ENCODE data around the gene SEMA5A.

Gene SEMA5A

DNA sequence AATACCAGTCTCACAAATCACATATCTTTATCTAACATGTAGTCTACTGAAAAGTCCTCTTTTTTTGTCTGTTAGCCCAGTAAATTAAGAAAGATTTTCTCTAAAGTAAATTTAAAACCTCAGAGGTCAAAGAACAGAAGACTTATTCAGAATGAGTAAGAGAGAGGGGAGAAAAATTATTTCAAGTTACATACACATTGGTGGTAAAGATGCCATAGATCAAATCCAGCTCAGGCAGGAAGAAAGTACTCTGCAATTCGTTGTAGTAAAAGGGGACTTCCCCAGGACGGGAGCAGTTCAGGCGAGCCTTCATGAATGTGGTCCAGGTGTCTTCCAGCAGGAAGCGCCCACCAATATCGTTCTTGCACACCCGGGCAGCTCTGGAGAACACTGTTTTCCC lies 344.1 kb downstream of the SEMA5A start:
- no peak for DNase-seq (ENCODE audit: low read depth, low spot score)
- TF ChIP-seq, protein P1, sequence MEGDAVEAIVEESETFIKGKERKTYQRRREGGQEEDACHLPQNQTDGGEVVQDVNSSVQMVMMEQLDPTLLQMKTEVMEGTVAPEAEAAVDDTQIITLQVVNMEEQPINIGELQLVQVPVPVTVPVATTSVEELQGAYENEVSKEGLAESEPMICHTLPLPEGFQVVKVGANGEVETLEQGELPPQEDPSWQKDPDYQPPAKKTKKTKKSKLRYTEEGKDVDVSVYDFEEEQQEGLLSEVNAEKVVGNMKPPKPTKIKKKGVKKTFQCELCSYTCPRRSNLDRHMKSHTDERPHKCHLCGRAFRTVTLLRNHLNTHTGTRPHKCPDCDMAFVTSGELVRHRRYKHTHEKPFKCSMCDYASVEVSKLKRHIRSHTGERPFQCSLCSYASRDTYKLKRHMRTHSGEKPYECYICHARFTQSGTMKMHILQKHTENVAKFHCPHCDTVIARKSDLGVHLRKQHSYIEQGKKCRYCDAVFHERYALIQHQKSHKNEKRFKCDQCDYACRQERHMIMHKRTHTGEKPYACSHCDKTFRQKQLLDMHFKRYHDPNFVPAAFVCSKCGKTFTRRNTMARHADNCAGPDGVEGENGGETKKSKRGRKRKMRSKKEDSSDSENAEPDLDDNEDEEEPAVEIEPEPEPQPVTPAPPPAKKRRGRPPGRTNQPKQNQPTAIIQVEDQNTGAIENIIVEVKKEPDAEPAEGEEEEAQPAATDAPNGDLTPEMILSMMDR (IDR thresholded peaks at IDR 0.05; ENCODE audit: low read depth, low read length), result no peak
- in situ Hi-C loops (cut with HindIII; ENCODE audit: low sequenced_read_pairs), result no loop called here
- no peak overlapping the region for H3K4me3 ChIP-seq (ENCODE audit: low read depth, low read length)

DNA sequence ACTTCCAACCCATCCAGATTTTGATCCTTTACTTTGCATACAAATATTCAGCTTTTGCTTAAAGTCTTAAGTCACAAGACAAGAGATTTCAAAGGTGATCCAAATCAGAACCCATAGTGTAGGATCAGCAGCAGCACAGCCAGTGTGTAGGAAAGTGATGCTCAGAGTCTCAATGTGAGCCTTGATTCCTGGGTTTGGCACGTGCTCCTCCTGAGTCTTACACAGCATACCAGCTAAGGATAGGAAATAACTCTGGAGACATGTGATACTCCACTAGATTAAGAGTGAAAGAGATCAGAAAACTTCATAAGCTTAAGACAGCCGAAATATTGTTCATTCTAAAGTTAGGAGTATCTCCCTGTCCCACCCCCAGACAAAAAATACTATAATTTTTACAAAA lies 344.9 kb downstream of the SEMA5A start:
- in situ Hi-C loops (cut with HindIII; ENCODE audit: low sequenced_read_pairs), result no loop called here
- no peak for DNase-seq (ENCODE audit: low read depth, low spot score)
- TF ChIP-seq, protein P1 (IDR thresholded peaks at IDR 0.05; ENCODE audit: low read depth, low read length), result no peak
- no peak overlapping the region for H3K4me3 ChIP-seq (ENCODE audit: low read depth, low read length)

DNA sequence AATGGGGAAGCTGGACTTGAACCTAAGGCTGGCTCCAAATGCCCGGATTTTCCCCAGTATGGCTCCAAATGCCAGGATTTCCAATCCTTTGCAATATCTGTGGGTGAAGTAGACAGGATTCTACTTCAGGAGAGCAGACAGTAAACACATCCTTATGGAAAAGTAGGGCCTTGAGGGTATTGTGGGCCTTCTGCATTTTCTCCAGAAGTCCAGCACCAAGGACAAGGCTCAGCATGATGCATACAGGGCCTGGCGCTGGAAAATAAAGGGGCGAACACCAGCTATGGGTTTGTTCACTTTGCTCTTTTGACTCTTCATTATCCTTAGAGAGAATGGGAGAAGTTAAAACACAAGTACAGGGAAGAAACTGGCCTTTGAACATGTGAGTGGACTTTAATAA lies 347.5 kb downstream of the SEMA5A start:
- no peak overlapping the region for H3K4me3 ChIP-seq (ENCODE audit: low read depth, low read length)
- DNase-seq (ENCODE audit: low read depth, low spot score), result peak; percentile 46
- in situ Hi-C loops (cut with HindIII; ENCODE audit: low sequenced_read_pairs), result no loop called here
- TF ChIP-seq, protein P1 (IDR thresholded peaks at IDR 0.05; ENCODE audit: low read depth, low read length), result no peak

DNA sequence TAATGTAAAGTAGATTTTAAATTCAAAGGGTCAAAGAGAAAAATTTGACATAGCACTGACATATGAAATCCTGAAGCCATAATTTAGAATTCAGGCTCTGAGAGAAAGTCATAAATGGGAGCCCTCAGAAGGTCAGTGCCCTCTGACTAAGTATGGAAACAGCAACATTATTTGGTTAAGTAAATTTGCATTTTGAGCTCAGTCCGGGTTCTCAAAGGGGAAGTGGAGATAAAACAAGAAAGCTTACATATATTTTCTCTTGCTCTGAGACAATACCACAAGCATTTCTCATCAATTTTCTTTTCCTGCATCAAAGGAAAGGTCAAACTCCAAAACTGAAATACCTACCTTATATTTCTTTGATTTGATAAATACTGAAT lies 348.0 kb downstream of the SEMA5A start:
- no peak overlapping the region for H3K4me3 ChIP-seq (ENCODE audit: low read depth, low read length)
- TF ChIP-seq, protein P1 (IDR thresholded peaks at IDR 0.05; ENCODE audit: low read depth, low read length), result no peak
- peak; percentile 64 for DNase-seq (ENCODE audit: low read depth, low spot score)
- in situ Hi-C loops (cut with HindIII; ENCODE audit: low sequenced_read_pairs), result no loop called here

DNA sequence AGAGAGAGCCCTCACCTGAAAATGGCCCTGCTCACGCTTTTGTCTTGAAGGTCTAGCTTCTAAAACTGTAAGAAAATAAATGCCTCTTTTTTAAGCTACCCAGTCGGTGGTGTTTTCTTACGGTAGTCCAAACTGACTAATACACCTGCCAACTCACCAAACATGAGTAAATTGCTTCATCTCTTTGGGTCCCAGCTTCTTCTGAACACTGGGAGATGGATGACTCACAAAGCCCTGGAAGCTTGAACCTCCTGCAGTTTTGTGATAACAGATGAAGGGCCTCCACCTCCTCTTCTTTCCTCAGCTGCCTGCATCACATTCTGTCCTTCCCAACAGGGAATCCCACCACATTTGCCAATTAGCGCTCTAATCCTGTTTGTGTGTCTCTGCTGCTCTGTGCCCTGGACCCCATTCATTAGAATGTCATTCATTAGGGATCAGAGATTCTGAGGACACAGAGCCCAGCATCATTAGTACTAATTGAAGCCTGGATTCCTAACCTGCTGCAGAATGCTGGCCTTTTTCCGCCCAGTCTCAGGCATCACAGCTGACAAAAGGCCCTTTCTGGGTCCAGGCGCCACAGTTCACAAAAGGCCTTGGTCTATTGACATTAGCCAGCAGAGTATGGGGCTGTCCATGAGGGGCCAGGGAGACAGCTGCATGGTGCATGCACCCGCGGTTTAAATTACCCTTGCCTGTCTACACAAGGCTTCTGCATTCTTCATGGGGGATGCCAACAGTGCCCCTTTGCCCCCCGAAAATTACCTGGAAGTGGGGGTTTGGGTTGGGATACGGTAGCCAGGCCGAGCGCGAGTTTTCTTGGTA lies 349.3 kb downstream of the SEMA5A start:
- in situ Hi-C loops (cut with HindIII; ENCODE audit: low sequenced_read_pairs), result no loop called here
- TF ChIP-seq, protein P1 (IDR thresholded peaks at IDR 0.05; ENCODE audit: low read depth, low read length), result no peak
- no peak overlapping the region for H3K4me3 ChIP-seq (ENCODE audit: low read depth, low read length)
- DNase-seq (ENCODE audit: low read depth, low spot score), result peak; percentile 80

DNA sequence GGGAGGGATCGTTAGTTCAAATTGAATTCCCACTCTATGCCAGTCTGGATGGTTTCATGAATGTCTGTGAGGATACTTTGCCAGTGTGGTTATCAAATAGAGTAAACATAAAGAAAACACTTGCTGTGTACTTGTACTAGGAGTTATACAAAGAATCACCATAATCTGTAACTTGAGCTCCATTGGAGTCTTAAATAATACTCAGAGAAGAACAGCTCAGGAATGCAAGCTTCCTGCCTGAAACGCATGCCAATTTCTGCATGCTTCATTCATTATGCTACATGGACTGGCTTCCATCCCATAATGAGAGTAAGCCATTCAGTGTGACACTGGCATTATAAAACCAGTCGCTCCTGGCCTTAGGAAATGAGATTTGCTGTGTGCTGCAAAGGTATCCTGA lies 351.4 kb downstream of the SEMA5A start:
- in situ Hi-C loops (cut with HindIII; ENCODE audit: low sequenced_read_pairs), result no loop called here

More for the DNA sequence above, 351.4 kb downstream of the SEMA5A start:
- DNase-seq (ENCODE audit: low read depth, low spot score), result peak; percentile 65
- H3K4me3 ChIP-seq (ENCODE audit: low read depth, low read length), result no peak overlapping the region
- TF ChIP-seq, protein P1 (IDR thresholded peaks at IDR 0.05; ENCODE audit: low read depth, low read length), result no peak
